A549 (cell line): Measurements from ENCODE around the gene BDH1. TPM values are rescaled to one million over a fixed set of nuclear protein-coding genes. Genes with fewer than 3 reads are reported as not detected.
A peak's percentile ranks its signal among the peaks of the same experiment; 100 is the strongest.
"Not testable (repeated sequence)": the region's sequence is repeated elsewhere in the genome, so short reads cannot be mapped to it uniquely, and the experiment has no call there.

Experiments
- ATAC-seq, 2 experiments: fragments of 200-7000 bp in 1 of 2; fragments of >200 bp in 1 of 2; cut with Nextera tagmentation in 1 of 2; cut with Tn5 transposase in 1 of 2; 3 replicates each; pipeline versions ENCODE4 v1.8.0 to v1.9.1; 2018 to 2020; ENCODE audit warnings: mild to moderate bottlenecking in 1 of 2, moderate library complexity in 1 of 2
- CTCF ChIA-PET: fragments of 300-600 bp; sonication (Branson Sonifier 250); formaldehyde crosslinking; extraction: SDS; loops from one replicate; lab custom pipeline; 2021; ENCODE audit warnings: antibody characterized with exemption, inconsistent platforms; lab: Yijun Ruan, JAX
- POLR2A ChIA-PET: fragments of 350-600 bp; formaldehyde crosslinking; extraction: SDS; loops from one replicate; lab custom pipeline; 2021; ENCODE audit warnings: antibody characterized with exemption, inconsistent platforms; lab: Yijun Ruan, JAX
- DNase-seq, 2 experiments: peaks; one replicate each; pipeline versions ENCODE4 v3.0.0 to v3.0.0-alpha.2; 2011 to 2016; ENCODE audit warnings: low read depth in 1 of 2, low spot score in 1 of 2
- FAIRE-seq: peaks from 2 replicates; lab custom pipeline; 2011; peaks lifted over from hg19 to GRCh38; lab: Jason Lieb, UNC
- H3K27ac ChIP-seq, 2 experiments: fragments of >200 bp; sonication (Bioruptor Twin); formaldehyde crosslinking; 3 replicates each; pipeline ENCODE4 v1.5.1; 2016 to 2017
- H3K4me1 ChIP-seq: fragments of >200 bp; sonication (Bioruptor Twin); formaldehyde crosslinking; 3 replicates; pipeline ENCODE4 v1.6.1; 2016
- H3K4me2 ChIP-seq: fragments of >200 bp; sonication (Bioruptor Twin); formaldehyde crosslinking; 3 replicates; pipeline ENCODE4 v1.6.1; 2016
- H3K4me3 ChIP-seq: fragments of >200 bp; sonication (Bioruptor Twin); formaldehyde crosslinking; 3 replicates; pipeline ENCODE4 v1.5.1; 2016
- H3K9me3 ChIP-seq: fragments of >200 bp; sonication (Bioruptor Twin); formaldehyde crosslinking; 3 replicates; pipeline ENCODE4 v1.6.1; 2016
- BHLHE40 ChIP-seq: IDR thresholded peaks from 2 replicates; pipeline ENCODE4 v1.6.1; 2012; ENCODE audit warnings: low read depth, low read length, inconsistent platforms
- CHD4 ChIP-seq: fragments of 200-600 bp; sonication (generic); IDR thresholded peaks from 2 replicates; pipeline ENCODE4 v1.6.1; 2016; ENCODE audit warnings: antibody characterized with exemption, mild to moderate bottlenecking, borderline replicate concordance
- EHF ChIP-seq: fragments of 250-450 bp; sonication (Bioruptor Pico); IDR thresholded peaks from 2 replicates; pipeline ENCODE4 v1.5.0; 2020; ENCODE audit warnings: mild to moderate bottlenecking
- FOSB ChIP-seq: fragments of 250-450 bp; sonication (Bioruptor Pico); IDR thresholded peaks from 2 replicates; pipeline ENCODE4 v1.5.0; 2020; ENCODE audit warnings: mild to moderate bottlenecking, moderate library complexity
- FOXS1 ChIP-seq: fragments of 250-450 bp; sonication (Bioruptor Pico); IDR thresholded peaks from 2 replicates; pipeline ENCODE4 v1.5.0; 2020; ENCODE audit warnings: mild to moderate bottlenecking, moderate library complexity
- HDAC2 ChIP-seq: fragments of 200-600 bp; sonication (generic); IDR thresholded peaks from 2 replicates; pipeline ENCODE4 v1.6.1; 2016
- JUN ChIP-seq, 2 experiments: fragments of >200 bp; sonication (Bioruptor Twin); formaldehyde crosslinking; IDR thresholded peaks; 2 replicates in 1 of 2; 3 replicates in 1 of 2; pipeline ENCODE4 v1.6.1; 2016 to 2017
- KDM1A ChIP-seq: fragments of 200-600 bp; sonication (generic); IDR thresholded peaks from 2 replicates; pipeline ENCODE4 v1.6.1; 2016; ENCODE audit warnings: low read depth, mild to moderate bottlenecking
- MAFK ChIP-seq: fragments of 450-650 bp; IDR thresholded peaks from 2 replicates; pipeline ENCODE4 v1.6.1; 2014; ENCODE audit not compliant: partially characterized antibody
- MAZ ChIP-seq: fragments of 150-350 bp; IDR thresholded peaks from 2 replicates; pipeline ENCODE4 v1.6.1; 2014; ENCODE audit warnings: antibody characterized with exemption, low read depth, low read length, borderline replicate concordance
- RARB ChIP-seq: fragments of 250-450 bp; sonication (Bioruptor Pico); IDR thresholded peaks from 2 replicates; pipeline ENCODE4 v1.8.0; 2021; ENCODE audit warnings: mild to moderate bottlenecking, moderate library complexity
- RNF2 ChIP-seq: fragments of 200-600 bp; sonication (generic); IDR thresholded peaks from 2 replicates; pipeline ENCODE4 v1.6.1; 2016; ENCODE audit warnings: low read depth, mild to moderate bottlenecking, antibody characterized with exemption, moderate library complexity, borderline replicate concordance
- SMC3 ChIP-seq: fragments of >200 bp; sonication (Bioruptor Twin); formaldehyde crosslinking; IDR thresholded peaks from 3 replicates; pipeline ENCODE4 v1.6.1; 2018; ENCODE audit warnings: inconsistent platforms
- SREBF2 ChIP-seq: fragments of 450-650 bp; IDR thresholded peaks from 2 replicates; pipeline ENCODE4 v1.6.1; 2014; ENCODE audit warnings: mild to moderate bottlenecking, moderate library complexity
- TFCP2L1 ChIP-seq: fragments of 250-450 bp; sonication (Bioruptor Pico); IDR thresholded peaks from 2 replicates; pipeline ENCODE4 v1.5.0; 2021; ENCODE audit warnings: mild to moderate bottlenecking
- ZC3H11A ChIP-seq: fragments of 450-650 bp; IDR thresholded peaks from 2 replicates; pipeline ENCODE4 v1.6.1; 2014; ENCODE audit warnings: antibody characterized with exemption, mild to moderate bottlenecking
- ZFP36 ChIP-seq: fragments of 450-650 bp; IDR thresholded peaks from 2 replicates; pipeline ENCODE4 v1.6.1; 2014; ENCODE audit warnings: borderline replicate concordance; ENCODE audit not compliant: partially characterized antibody
- WGBS: methylation state at CpG from one replicate; pipeline ENCODE4 v1.1.6; 2017; ENCODE audit errors: missing lambda C conversion rate; 5-methylcytosine and 5-hydroxymethylcytosine counted together
- polyA plus RNA-seq, 4 experiments: library from polyadenylated mRNA; depleted of rRNA in 3 of 4; stranded (reverse); fragments of >200 nt; fragmentation: RNase III in 1 of 4; extraction: RNeasy Plus Mini Kit Qiagen cat#74134 plus additional on column Dnase treatment in 1 of 4; gene quantifications; 2 replicates in 3 of 4; 3 replicates in 1 of 4; pipeline ENCODE4 v1.2.3, GENCODE V29; 2011 to 2017
- TF ChIP-seq, protein P1 (sequence below): fragments of >200 bp; sonication (Bioruptor Twin); formaldehyde crosslinking; IDR thresholded peaks from 3 replicates; pipeline ENCODE4 v1.6.1; 2016
- TF ChIP-seq, protein P2 (sequence below): IDR thresholded peaks from 2 replicates; pipeline ENCODE4 v1.6.1; 2012; ENCODE audit warnings: low read depth, borderline replicate concordance
- TF ChIP-seq, protein P3 (sequence below): fragments of 250-450 bp; sonication (Bioruptor Pico); IDR thresholded peaks from 2 replicates; pipeline ENCODE4 v1.5.0; 2020; ENCODE audit warnings: low read depth, mild to moderate bottlenecking, moderate library complexity

The BDH1 gene
- polyA plus RNA-seq, 2 of the 4 experiments (the other 2 are of a cell fraction) = 3.1 to 4.6 TPM

DNA sequence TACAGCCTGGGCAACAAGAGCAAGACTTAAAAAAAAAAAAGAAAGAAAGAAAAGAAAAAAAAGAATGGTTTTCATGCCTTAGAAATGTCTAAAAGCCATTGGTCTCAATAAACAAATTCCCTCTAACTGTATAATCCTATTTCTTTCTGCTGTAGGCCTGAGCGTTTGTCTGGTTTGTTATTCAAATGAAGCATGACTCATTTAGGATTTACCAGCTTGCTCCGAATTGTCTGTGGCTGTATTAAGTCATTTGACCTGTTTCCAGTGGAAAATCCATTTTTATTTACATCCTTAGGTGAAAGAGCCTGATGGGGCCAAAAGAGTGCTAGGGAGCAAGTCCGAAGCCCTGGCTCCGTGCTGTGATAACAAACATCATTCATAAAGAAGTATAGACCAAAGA is 73.8 kb downstream of the BDH1 start:
- Histone ChIP-seq H3K9me3 (no peaks in the 10 kb centered on the region), H3K27ac (no peak overlapping the region), H3K4me3 (no peak overlapping the region), H3K4me2 (no peak overlapping the region), H3K4me1 (peaks cover 14% of the 10 kb centered on the region)
- no peak for TF ChIP-seq SMC3
- TF ChIP-seq EHF (CRISPR knock-in tag) = no peak
- TF ChIP-seq FOXS1 (CRISPR knock-in tag) = no peak
- TF ChIP-seq, protein P1, sequence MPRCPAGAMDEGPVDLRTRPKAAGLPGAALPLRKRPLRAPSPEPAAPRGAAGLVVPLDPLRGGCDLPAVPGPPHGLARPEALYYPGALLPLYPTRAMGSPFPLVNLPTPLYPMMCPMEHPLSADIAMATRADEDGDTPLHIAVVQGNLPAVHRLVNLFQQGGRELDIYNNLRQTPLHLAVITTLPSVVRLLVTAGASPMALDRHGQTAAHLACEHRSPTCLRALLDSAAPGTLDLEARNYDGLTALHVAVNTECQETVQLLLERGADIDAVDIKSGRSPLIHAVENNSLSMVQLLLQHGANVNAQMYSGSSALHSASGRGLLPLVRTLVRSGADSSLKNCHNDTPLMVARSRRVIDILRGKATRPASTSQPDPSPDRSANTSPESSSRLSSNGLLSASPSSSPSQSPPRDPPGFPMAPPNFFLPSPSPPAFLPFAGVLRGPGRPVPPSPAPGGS = no peak
- TF ChIP-seq RARB = no peak
- TF ChIP-seq FOSB (CRISPR knock-in tag) = no peak
- no peak for TF ChIP-seq RNF2
- no peak for FAIRE-seq
- no peak for DNase-seq
- ChIA-PET POLR2A (no interaction called here), CTCF (interaction anchor here (1.1 to 2.4 kb wide), 3 partner anchors 24 to 225 kb away, joined by 4 to 8 read pairs (median 7); no protein-coding TSS in a partner anchor)
- no peak for ATAC-seq
- WGBS = 61% methylated on average over 4 of the region's 4 CpGs

DNA sequence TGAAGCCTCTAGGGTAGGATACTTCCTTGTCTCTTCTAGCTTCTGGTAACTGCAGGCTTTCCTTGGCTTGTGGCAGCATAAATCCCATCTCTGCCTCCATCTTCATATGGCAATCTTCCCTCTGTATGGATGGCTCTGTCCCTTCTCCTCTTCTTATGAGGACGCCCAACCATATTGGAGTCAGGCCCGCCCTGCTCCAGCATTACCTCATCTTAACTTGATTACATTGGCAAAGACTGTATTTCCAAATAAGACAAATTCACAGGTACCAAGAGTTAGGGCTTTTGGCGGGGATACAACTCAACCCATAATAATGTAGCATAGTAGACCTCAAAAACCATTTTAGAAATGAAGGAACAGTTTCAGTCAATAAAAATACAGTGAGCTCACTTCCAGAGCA is 75.4 kb downstream of the BDH1 start:
- H3K4me2 ChIP-seq = no peak overlapping the region
- WGBS = 92% methylated on average over 3 of the region's 3 CpGs
- POLR2A ChIA-PET = no interaction called here
- FAIRE-seq (no peak), ATAC-seq (no peak), DNase-seq (no peak)
- CTCF ChIA-PET = interaction anchor here (0.6 kb wide), 1 partner anchor 1114 kb away, joined by 5 read pairs; no protein-coding TSS in a partner anchor
- no peaks in the 10 kb centered on the region for H3K9me3 ChIP-seq
- no peak overlapping the region for H3K4me3 ChIP-seq
- H3K4me1 ChIP-seq = peaks cover 10% of the 10 kb centered on the region; the same call in 1 of the 3 replicates
- H3K27ac ChIP-seq = no peak overlapping the region
- TF ChIP-seq MAFK (no peak), ZC3H11A (no peak), HDAC2 (no peak), TFCP2L1 (CRISPR knock-in tag) (no peak), JUN (IDR thresholded peaks at IDR 0.05) (no peak), MAZ (no peak), ZFP36 (no peak), RARB (no peak)
- TF ChIP-seq, protein P2, sequence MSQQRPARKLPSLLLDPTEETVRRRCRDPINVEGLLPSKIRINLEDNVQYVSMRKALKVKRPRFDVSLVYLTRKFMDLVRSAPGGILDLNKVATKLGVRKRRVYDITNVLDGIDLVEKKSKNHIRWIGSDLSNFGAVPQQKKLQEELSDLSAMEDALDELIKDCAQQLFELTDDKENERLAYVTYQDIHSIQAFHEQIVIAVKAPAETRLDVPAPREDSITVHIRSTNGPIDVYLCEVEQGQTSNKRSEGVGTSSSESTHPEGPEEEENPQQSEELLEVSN = no peak
- TF ChIP-seq, protein P1 = no peak

DNA sequence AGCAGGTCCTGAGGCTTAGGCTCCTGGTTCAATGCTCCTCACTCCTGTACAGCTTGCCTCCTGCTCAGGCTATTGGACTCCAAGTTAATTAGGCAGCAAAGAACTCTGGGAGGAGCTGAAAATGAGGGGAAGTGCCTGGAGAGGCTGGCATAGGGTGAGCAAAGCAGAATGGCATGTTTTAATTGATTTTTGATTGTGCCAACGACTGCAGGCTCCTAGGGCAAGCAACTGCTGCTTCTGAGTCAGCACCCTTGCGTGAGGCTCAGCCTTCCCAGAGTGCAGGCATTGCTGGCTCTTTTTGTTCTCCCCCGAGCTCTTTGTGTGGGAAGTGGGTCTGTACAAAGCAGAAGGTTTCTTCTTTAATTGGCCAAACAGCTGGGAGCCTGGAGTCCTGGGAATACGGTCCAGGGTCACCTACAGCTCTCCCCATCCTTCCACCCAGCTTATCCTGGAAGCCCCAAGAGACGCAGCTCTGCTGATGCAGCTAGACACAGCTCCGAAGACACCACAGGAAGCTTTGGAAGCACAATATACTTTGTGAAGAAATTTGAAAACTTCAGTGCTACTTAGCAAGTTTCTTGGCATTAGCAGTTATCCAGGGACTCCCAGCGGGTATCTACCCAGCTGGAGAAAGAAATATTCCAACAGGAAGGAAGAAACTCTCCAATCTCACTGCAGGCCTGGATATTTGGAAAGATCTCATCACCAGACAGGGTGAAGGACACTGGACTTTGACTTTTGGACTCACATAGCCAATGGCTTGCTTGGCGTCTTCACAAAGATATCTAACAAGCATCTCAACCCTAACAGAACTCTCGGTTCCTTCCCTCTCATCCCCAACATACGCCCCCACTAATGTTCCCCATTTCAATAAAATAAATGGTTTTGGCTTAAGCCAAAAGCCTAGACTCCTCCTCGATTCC is 76.8 kb downstream of the BDH1 start:
- ATAC-seq (peak; percentile 34 to 42; a peak in 2 of 6 replicates), DNase-seq (no peak), FAIRE-seq (no peak)
- Histone ChIP-seq H3K27ac (peak overlapping the region; percentile 24 to 49; a peak in 3 of 6 replicates), H3K4me3 (no peak overlapping the region), H3K9me3 (no peaks in the 10 kb centered on the region), H3K4me2 (peak overlapping the region; percentile 14; the same call in 1 of the 3 replicates), H3K4me1 (peaks cover 10% of the 10 kb centered on the region; the same call in 1 of the 3 replicates)
- POLR2A ChIA-PET = no interaction called here
- WGBS = 75% methylated on average over 11 of the region's 11 CpGs
- no peak for TF ChIP-seq SREBF2
- TF ChIP-seq ZFP36 = no peak
- no peak for TF ChIP-seq BHLHE40
- no peak for TF ChIP-seq KDM1A
- TF ChIP-seq, protein P3, sequence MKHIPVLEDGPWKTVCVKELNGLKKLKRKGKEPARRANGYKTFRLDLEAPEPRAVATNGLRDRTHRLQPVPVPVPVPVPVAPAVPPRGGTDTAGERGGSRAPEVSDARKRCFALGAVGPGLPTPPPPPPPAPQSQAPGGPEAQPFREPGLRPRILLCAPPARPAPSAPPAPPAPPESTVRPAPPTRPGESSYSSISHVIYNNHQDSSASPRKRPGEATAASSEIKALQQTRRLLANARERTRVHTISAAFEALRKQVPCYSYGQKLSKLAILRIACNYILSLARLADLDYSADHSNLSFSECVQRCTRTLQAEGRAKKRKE (CRISPR knock-in tag) = no peak
- TF ChIP-seq CHD4 = no peak
- TF ChIP-seq FOSB (CRISPR knock-in tag) = no peak
- CTCF ChIA-PET = interaction anchor here (1.2 to 1.4 kb wide), 2 partner anchors 31 to 222 kb away, joined by 3 to 4 read pairs; no protein-coding TSS in a partner anchor

DNA sequence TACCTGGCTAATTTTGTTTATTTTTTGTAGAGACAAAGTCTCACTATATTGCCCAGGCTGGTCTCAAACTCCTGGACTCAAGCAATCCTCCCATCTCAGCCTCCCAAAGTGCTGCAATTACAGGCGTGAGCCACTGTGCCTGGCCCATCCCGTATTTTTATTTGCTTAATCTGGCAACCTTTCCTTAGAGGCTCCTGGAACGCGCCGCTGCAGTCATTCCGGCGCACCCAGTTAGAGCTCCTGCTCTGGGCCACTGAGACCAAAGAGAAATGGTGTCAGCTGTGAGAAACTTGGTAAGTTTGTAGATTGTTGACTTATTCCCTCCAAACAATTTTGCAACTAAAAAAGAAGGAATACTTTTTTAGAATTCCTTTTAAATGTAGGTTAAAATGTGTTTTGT is 78.0 kb downstream of the BDH1 start:
- H3K4me2 ChIP-seq, ATAC-seq, FAIRE-seq, POLR2A ChIA-PET, H3K9me3 ChIP-seq, DNase-seq, H3K4me3 ChIP-seq: not testable (repeated sequence)
- H3K4me1 ChIP-seq = peaks cover 10% of the 10 kb centered on the region; the same call in 1 of the 3 replicates
- 88% methylated on average over 7 of the region's 7 CpGs for WGBS
- CTCF ChIA-PET = interaction anchor here (1.3 kb wide), 1 partner anchor 221 kb away, joined by 3 read pairs; no protein-coding TSS in a partner anchor
- 0 out of 6 replicates have a peak overlapping the region, but pooled peaks of 1 of the 2 experiments have one; percentile 19 for H3K27ac ChIP-seq
